ENCODE data around the gene MAN1B1.
A peak's percentile ranks its signal among the peaks of the same experiment; 100 is the strongest.

The MAN1B1 gene

DNA sequence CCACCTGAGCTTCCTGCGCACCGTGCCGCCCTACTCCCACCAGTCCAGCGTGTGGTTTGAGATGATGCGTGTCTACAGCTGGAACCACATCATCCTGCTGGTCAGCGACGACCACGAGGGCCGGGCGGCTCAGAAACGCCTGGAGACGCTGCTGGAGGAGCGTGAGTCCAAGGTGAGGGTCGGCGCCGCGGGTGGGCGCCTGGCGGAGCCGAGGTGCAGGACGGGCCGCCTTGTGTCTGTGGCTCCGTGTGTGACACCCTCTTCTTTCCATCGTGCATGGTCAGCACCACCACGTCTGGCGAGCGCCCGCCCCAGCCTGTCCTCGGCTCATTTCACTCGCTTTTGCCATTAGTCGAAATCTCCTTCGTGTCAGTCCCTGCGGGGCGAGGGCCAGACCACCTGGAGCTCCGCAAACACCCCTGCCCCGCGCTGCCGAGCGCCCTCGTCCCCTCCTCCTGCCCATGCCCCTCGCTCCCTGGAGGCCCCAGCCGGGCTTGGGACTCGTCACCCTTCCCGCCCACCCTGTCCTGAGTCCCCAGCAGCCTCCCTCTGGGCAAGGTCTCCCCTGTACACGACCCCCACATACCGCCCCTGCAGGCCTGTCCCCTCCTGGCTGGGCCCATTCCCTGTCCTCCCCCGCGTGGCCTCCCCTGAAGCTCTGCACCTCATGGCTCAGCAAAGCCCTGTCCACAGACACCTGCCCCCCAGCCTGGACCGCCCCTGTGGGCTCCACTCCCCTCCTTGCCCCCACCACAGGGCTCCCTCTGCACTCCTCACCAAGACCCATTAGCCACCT lies 59.1 kb downstream of the MAN1B1 start:
- no peak for DNase-seq (ENCODE audit: low spot score)

DNA sequence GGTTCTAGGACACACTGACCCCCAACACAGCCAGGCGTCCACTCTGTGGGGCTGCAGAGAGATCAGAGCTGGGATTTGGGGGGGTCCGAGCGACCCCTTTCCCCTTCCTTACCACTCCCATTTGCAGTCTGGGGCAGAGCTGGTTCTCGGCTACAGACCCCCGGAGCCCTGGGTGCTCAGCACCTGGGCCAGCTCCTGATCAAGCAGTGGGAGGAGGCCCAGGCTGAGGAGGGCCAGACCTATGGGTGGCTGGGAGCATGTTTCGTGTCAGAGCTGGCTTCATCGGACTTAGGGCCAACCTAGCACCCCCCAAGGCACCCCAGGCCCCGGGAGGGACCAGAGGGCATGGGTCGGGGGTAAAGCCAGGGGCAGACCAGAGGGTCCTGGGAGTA lies 59.7 kb downstream of the MAN1B1 start:
- DNase-seq (ENCODE audit: low spot score), result no peak

GRCh38 chr9:137147091-137147792 lies 60.5 kb downstream of the MAN1B1 start:
- DNase-seq (ENCODE audit: low spot score), result no peak

DNA sequence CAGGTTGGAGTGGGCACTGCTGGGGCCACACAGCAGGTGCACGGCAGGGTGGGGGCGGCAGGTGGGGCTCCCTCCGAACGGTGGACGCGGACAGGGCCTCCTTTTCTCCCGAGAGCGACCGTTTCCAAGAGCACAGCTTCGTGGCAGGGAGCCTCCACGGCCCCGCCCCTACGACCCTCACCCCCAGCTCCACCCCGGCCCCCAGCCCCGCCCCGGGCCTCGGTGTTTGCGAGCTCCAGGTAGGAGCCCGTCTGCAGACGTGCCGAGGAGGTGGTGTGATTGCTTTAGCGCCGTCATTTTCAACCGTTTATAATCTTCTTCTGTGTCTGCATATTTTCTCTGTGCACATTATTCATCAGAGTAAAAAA lies 61.0 kb downstream of the MAN1B1 start:
- DNase-seq (ENCODE audit: low spot score), result no peak

- DNase-seq (ENCODE audit: low spot score), result no peak
Observed at GRCh38 chr9:137148242-137148641, 61.5 kb downstream of the MAN1B1 start.

DNA sequence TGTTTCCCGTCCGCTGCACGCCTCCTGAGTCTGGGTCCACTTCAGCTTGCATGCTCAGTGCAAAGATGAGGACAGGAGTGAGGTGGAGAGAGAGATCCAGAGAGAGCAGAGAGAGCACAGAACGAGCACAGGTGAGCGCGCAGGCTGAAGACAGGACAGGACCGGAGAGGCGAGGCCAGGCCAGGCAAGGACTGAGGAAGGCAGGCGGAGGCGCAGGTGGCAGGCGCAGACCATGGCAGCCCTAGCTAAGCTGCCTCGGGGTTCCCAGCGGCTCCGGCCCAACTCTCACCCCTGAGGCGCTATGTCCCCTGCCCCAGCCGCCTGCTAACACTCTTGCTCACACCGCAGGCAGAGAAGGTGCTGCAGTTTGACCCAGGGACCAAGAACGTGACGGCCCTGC lies 61.9 kb downstream of the MAN1B1 start:
- no peak for DNase-seq (ENCODE audit: low spot score)

- DNase-seq (ENCODE audit: low spot score), result no peak
Observed at GRCh38 chr9:137149363-137149762, 62.6 kb downstream of the MAN1B1 start.

- DNase-seq (ENCODE audit: low spot score), result no peak
Observed at GRCh38 chr9:137149942-137150616, 63.3 kb downstream of the MAN1B1 start.

DNA sequence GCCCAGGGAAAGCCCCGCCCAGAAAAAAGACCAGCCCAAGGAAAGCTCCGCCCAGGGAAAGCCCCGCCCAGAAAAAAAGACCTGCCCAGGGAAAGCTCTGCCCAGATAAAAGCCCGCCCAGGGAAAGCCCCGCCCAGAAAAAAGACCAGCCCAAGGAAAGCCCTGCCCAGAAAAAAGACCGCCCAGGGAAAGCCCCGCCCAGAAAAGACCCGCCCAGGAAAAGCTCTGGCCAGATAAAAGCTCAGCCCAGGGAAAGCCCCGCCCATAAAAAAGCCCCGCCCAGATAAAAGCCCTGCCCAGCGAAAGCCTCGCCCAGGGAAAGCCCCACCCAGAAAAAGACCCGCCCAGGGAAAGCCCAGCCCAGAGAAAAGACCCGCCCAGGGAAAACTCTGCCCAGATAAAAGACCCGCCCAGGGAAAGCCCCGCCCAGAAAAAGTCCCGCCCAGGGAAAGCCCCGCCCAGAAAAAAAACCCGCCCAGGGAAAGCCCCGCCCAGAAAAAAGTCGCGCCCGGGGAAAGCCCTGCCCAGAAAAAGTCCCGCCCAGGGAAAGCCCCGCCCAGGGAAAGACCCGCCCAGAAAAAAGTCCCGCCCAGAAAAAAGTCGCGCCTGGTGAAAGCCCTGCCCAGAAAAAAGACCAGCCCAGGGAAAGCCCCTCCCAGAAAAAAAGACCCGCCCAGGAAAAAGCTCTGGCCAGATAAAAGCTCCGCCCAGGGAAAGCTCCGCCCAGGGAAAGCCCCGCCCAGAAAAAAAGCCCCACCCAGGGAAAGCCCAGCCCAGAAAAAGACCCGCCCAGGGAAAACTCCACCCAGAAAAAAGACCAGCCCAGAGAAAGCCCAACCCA lies 64.1 kb downstream of the MAN1B1 start:
- DNase-seq (ENCODE audit: low spot score), result peak; percentile 27

DNA sequence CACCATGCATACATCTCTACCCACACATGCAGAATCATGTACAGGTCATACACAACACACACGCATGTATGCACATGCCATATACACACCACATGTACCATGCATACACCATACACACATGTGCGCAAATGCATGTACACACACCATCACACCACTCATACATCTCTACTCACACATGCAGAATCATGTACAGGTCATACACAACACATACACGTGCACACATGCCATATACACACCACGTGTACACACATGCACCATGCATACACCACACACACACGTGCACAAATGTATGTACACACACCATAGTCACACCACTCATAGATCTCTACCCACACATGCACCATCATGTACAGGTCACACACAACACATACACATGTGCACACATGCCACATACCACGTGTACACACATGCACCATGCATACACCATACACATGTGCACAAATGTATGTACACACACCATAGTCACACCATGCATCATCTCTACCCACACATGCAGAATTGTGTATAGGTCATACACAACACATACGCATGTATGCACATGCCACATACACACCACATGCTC lies 66.1 kb downstream of the MAN1B1 start:
- no peak for DNase-seq (ENCODE audit: low spot score)

GRCh38 chr9:137156567-137157375 lies 70.0 kb downstream of the MAN1B1 start:
- DNase-seq (ENCODE audit: low spot score), result peak; percentile 81

- no peak for DNase-seq (ENCODE audit: low spot score)
Observed at GRCh38 chr9:137157618-137158415, 71.0 kb downstream of the MAN1B1 start.

DNA sequence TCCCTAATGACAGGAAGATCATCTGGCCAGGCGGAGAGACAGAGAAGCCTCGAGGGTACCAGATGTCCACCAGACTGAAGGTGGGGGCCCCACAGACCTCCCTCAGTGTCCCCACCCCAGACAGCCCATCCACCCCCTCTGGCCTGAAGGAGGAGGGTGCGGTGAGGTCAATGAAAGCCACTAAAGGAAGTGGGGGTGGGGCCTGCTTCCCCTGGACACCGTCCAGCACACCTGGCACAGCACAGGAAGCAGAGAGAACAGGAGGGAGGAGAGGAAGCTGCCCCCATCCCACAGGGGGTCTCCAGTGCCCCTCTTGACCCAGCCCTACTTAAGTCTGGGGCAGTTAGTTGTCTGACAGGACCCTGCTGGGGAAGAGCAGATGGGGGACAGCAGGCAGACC lies 71.8 kb downstream of the MAN1B1 start:
- DNase-seq (ENCODE audit: low spot score), result no peak
